Progenitor cell of endocrine pancreas (in vitro differentiated cells): ENCODE results near the gene MGAT5. TPM values are rescaled to one million over a fixed set of nuclear protein-coding genes. Genes with fewer than 3 reads are reported as not detected.

Experiments used
- DNase-seq: peaks from one replicate; pipeline ENCODE4 v3.0.0; 2021; ENCODE audit warnings: low spot score; ENCODE audit not compliant: unreplicated experiment
- H3K27ac Mint-ChIP-seq: 2 replicates; pipeline ENCODE4 v1.8.0; 2021; ENCODE audit warnings: mild to moderate bottlenecking, moderate library complexity, mixed read lengths
- H3K27me3 Mint-ChIP-seq: 2 replicates; pipeline ENCODE4 v1.8.0; 2021; ENCODE audit warnings: mixed read lengths
- H3K36me3 Mint-ChIP-seq: 2 replicates; pipeline ENCODE4 v1.8.0; 2022; ENCODE audit warnings: mixed read lengths; ENCODE audit not compliant: insufficient read depth
- H3K4me1 Mint-ChIP-seq: 2 replicates; pipeline ENCODE4 v1.8.0; 2021; ENCODE audit warnings: low read depth, mixed read lengths
- H3K4me3 Mint-ChIP-seq: 2 replicates; pipeline ENCODE4 v1.8.0; 2021; ENCODE audit warnings: low read depth, mild to moderate bottlenecking, moderate library complexity, mixed read lengths
- H3K9me3 Mint-ChIP-seq: 2 replicates; pipeline ENCODE4 v1.8.0; 2021; ENCODE audit warnings: low read depth, mixed read lengths
- total RNA-seq: library from RNA; stranded (reverse); gene quantifications from 2 replicates; pipeline ENCODE4 v1.2.1, GENCODE V29; 2021
- TF ChIP-seq, protein P1 (sequence below): fragments of 200-600 bp; sonication (generic); IDR thresholded peaks from one replicate; pipeline ENCODE4 v1.5.0; 2021; ENCODE audit warnings: antibody characterized with exemption, mild to moderate bottlenecking; ENCODE audit not compliant: unreplicated experiment

The MGAT5 gene
- total RNA-seq, 1 donor from 2014 or later, result 110 TPM

- Mint-ChIP-seq H3K36me3 (peaks cover 24% of the 10 kb centered on the region), H3K4me1 (peaks cover 40% of the 10 kb centered on the region), H3K27ac (no peak overlapping the region), H3K27me3 (no peaks in the 10 kb centered on the region), H3K4me3 (no peak overlapping the region), H3K9me3 (no peaks in the 10 kb centered on the region)
- DNase-seq, result no peak
- TF ChIP-seq, protein P1, sequence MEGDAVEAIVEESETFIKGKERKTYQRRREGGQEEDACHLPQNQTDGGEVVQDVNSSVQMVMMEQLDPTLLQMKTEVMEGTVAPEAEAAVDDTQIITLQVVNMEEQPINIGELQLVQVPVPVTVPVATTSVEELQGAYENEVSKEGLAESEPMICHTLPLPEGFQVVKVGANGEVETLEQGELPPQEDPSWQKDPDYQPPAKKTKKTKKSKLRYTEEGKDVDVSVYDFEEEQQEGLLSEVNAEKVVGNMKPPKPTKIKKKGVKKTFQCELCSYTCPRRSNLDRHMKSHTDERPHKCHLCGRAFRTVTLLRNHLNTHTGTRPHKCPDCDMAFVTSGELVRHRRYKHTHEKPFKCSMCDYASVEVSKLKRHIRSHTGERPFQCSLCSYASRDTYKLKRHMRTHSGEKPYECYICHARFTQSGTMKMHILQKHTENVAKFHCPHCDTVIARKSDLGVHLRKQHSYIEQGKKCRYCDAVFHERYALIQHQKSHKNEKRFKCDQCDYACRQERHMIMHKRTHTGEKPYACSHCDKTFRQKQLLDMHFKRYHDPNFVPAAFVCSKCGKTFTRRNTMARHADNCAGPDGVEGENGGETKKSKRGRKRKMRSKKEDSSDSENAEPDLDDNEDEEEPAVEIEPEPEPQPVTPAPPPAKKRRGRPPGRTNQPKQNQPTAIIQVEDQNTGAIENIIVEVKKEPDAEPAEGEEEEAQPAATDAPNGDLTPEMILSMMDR, result no peak
Observed at GRCh38 chr2:134445116-134445515, 191.2 kb downstream of the MGAT5 start.

DNA sequence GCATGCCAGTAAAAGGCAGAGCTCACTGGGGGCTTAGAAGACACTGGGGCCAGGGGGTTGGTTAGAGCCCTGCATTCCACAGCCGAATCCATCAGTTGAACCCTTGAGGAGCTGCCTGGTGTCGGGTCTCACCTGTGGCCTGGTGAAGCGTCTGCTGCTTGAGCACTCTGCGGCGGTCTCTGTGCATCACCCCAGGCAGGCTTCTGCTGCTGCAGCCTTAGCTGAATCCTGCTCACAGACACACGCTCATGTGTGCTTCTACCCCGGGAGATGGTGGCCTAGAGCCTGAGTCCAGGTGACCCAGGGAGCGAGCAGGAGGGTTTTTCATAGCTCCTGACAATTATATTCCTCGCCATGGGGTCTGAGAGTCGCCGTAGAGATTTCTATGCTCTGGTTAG is 192.1 kb downstream of the MGAT5 start:
- no peak overlapping the region for H3K4me3 Mint-ChIP-seq
- no peak for DNase-seq
- no peaks in the 10 kb centered on the region for H3K9me3 Mint-ChIP-seq
- H3K4me1 Mint-ChIP-seq, result peaks cover 44% of the 10 kb centered on the region
- peaks cover 19% of the 10 kb centered on the region for H3K36me3 Mint-ChIP-seq
- H3K27me3 Mint-ChIP-seq, result no peaks in the 10 kb centered on the region
- no peak overlapping the region for H3K27ac Mint-ChIP-seq
- TF ChIP-seq, protein P1, result no peak

DNA sequence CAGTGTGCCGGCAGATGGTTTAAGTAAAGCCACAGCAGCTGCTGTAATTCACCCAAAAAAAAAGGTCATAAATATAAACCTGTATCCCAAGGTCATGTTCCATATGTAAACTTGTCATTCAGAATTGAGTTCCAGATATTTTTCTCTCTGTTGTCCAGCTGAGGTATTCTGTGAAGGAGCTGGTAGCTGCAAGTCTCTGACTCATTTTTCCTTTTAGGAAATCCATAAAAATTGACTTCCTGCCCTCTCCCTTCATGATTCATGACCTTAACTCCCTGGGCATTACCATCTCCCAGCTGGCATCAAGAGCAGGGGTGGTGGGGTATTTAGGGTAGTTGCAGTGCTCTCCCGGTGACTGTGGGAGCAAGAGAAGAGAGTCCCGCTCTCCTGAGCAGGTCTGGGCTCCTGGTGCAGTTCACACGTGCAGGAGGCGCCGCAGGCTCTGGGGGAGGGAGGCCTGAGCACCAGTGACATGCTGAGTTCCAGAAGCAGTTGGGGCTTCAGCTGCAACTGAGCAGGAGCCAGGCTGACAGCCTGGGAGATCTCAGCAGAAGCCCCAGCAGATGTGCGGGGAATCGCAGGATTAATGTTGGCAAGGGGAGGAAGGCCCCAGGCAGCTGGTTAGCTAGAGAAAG is 192.6 kb downstream of the MGAT5 start:
- Mint-ChIP-seq H3K9me3 (no peaks in the 10 kb centered on the region), H3K27ac (peak overlapping the region; percentile 73)

DNA sequence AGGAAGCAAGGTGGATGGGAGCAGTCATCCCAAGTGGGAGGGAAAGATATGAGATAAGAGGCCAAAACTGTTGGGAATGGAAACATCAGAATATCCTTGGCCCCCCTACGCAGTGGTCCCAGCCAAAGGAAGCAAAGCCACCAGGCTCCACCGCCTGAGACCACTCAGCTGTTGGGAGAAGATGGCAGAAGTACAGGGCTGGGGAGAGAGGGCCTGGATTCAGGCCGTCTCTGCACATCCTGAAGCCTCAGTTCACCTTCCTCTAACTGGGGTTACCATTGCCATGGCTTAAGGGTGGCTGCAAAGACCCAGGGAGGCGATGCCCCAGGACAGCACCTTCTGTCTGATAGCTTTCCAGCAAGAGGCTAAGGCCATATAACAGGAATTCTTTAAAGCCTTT is 193.8 kb downstream of the MGAT5 start:
- peaks cover 49% of the 10 kb centered on the region for H3K4me1 Mint-ChIP-seq
- DNase-seq, result no peak
- TF ChIP-seq, protein P1, result no peak
- H3K9me3 Mint-ChIP-seq, result no peaks in the 10 kb centered on the region
- peaks cover 19% of the 10 kb centered on the region for H3K36me3 Mint-ChIP-seq
- H3K4me3 Mint-ChIP-seq, result no peak overlapping the region
- H3K27ac Mint-ChIP-seq, result no peak overlapping the region
- H3K27me3 Mint-ChIP-seq, result no peaks in the 10 kb centered on the region

More for the DNA sequence above, 192.6 kb downstream of the MGAT5 start:
- Mint-ChIP-seq H3K36me3 (peaks cover 20% of the 10 kb centered on the region), H3K4me1 (peaks cover 48% of the 10 kb centered on the region), H3K4me3 (no peak overlapping the region), H3K27me3 (no peaks in the 10 kb centered on the region)
- TF ChIP-seq, protein P1, result no peak
- no peak for DNase-seq

GRCh38 chr2:134448650-134449049 is 194.8 kb downstream of the MGAT5 start:
- TF ChIP-seq, protein P1, result no peak
- H3K9me3 Mint-ChIP-seq, result no peaks in the 10 kb centered on the region
- H3K36me3 Mint-ChIP-seq, result peaks cover 19% of the 10 kb centered on the region

More at GRCh38 chr2:134448650-134449049, 194.8 kb downstream of the MGAT5 start:
- DNase-seq, result no peak
- Mint-ChIP-seq H3K4me1 (peaks cover 49% of the 10 kb centered on the region), H3K4me3 (peak overlapping the region; percentile 24), H3K27me3 (no peaks in the 10 kb centered on the region), H3K27ac (peak overlapping the region; percentile 90)
